Activated CD4-positive, alpha-beta T cell treated with anti-CD3 and anti-CD28 coated beads for 4 hours (primary cell): ENCODE data around the gene MIX23.
A peak's percentile ranks its signal among the peaks of the same experiment; 100 is the strongest.

Source experiments
- DNase-seq, 2 donors: peaks; one replicate each; pipeline ENCODE4 v3.0.0-alpha.2; 2020

The MIX23 gene

GRCh38 chr3:122382888-122383666 is at the start of gene MIX23:
Gene MIX23 (minus strand): TSS chr3:122383231. CDS start chr3:122383224, 7 bp downstream.
- peak; percentile 83 to 87 for DNase-seq

GRCh38 chr3:122430371-122430770 is 47.3 kb upstream of the MIX23 start:
- DNase-seq = no peak

- DNase-seq = no peak
Measured at GRCh38 chr3:122427857-122428471, 44.9 kb upstream of the MIX23 start.

GRCh38 chr3:122421836-122422235 is 38.8 kb upstream of the MIX23 start:
- no peak for DNase-seq

- DNase-seq = no peak
Measured at GRCh38 chr3:122421101-122421500, 38.1 kb upstream of the MIX23 start.

- DNase-seq = no peak
Measured at GRCh38 chr3:122416966-122417365, 33.9 kb upstream of the MIX23 start.

GRCh38 chr3:122415762-122416654 is 33.0 kb upstream of the MIX23 start, which contains the start of gene WDR5B:
Gene WDR5B (minus strand): TSS chr3:122416062. CDS start chr3:122415528, 534 bp downstream.
- DNase-seq = peak; percentile 99

- DNase-seq = peak; percentile 23 to 28
Measured at GRCh38 chr3:122415104-122415744, 32.2 kb upstream of the MIX23 start.

- DNase-seq = no peak
Measured at GRCh38 chr3:122414391-122414790, 31.4 kb upstream of the MIX23 start.

GRCh38 chr3:122410639-122411038 is 27.6 kb upstream of the MIX23 start:
- DNase-seq = no peak

- DNase-seq = no peak
Measured at GRCh38 chr3:122410111-122410510, 27.1 kb upstream of the MIX23 start.

GRCh38 chr3:122409446-122409845 is 26.4 kb upstream of the MIX23 start:
- DNase-seq = no peak

- no peak for DNase-seq
Measured at GRCh38 chr3:122407946-122408345, 24.9 kb upstream of the MIX23 start.

GRCh38 chr3:122406198-122406597 is 23.2 kb upstream of the MIX23 start:
- no peak for DNase-seq

GRCh38 chr3:122405015-122405414 is 22.0 kb upstream of the MIX23 start:
- no peak for DNase-seq

GRCh38 chr3:122403489-122403888 is 20.5 kb upstream of the MIX23 start:
- DNase-seq = no peak

- no peak for DNase-seq
Measured at GRCh38 chr3:122398920-122399319, 15.9 kb upstream of the MIX23 start.

- no peak for DNase-seq
Measured at GRCh38 chr3:122397201-122397600, 14.2 kb upstream of the MIX23 start.

GRCh38 chr3:122396511-122396910 is 13.5 kb upstream of the MIX23 start:
- no peak for DNase-seq

- no peak for DNase-seq
Measured at GRCh38 chr3:122395582-122395981, 12.6 kb upstream of the MIX23 start.

GRCh38 chr3:122394173-122394572 is 11.1 kb upstream of the MIX23 start:
- DNase-seq = no peak
